HL-60 (cell line): ENCODE measurements around the gene KIF3C.
"Not testable (repeated sequence)": the region's sequence is repeated elsewhere in the genome, so short reads cannot be mapped to it uniquely, and the experiment has no call there.

Source experiments
- DNase-seq, 2 experiments: peaks; one replicate each; pipeline ENCODE4 v3.0.0-alpha.2; 2010 to 2020; ENCODE audit warnings: low read depth in 1 of 2, low spot score in 1 of 2
- H3K27ac ChIP-seq: fragments of 250-450 bp; sonication (Bioruptor Pico); replicated peaks from 2 replicates; pipeline ENCODE4 v1.5.1; 2020; ENCODE audit warnings: mild to moderate bottlenecking, moderate library complexity
- H3K27me3 ChIP-seq: fragments of 250-450 bp; sonication (Bioruptor Pico); 2 replicates; pipeline ENCODE4 v1.5.1; 2021; ENCODE audit warnings: mild to moderate bottlenecking, moderate library complexity; ENCODE audit not compliant: insufficient read depth, poor library complexity, severe bottlenecking
- H3K4me3 ChIP-seq: replicated peaks from 2 replicates; pipeline ENCODE4 v1.5.1; 2011; ENCODE audit warnings: mild to moderate bottlenecking, control low read depth, low read length; ENCODE audit not compliant: insufficient read depth
- CTCF ChIP-seq: IDR thresholded peaks from one replicate; pipeline ENCODE4 v1.5.1; 2011; ENCODE audit warnings: low read length, control low read depth, inconsistent platforms; ENCODE audit not compliant: insufficient read depth
- GABPA ChIP-seq: IDR thresholded peaks from 2 replicates; pipeline ENCODE4 v1.6.1; 2012; ENCODE audit warnings: low read depth
- POLR2AphosphoS5 ChIP-seq: IDR thresholded peaks from 2 replicates; pipeline ENCODE4 v1.6.1; 2012; ENCODE audit warnings: low read depth
- REST ChIP-seq: IDR thresholded peaks from 2 replicates; pipeline ENCODE4 v1.6.1; 2012; ENCODE audit warnings: low read depth; ENCODE audit not compliant: insufficient replicate concordance
- SPI1 ChIP-seq: IDR thresholded peaks from 2 replicates; pipeline ENCODE4 v1.6.1; 2012; ENCODE audit warnings: low read depth, mild to moderate bottlenecking, borderline replicate concordance

KIF3C gene

GRCh38 chr2:25998816-25999383 lies 16.6 kb upstream of the KIF3C start:
- not testable (repeated sequence) for H3K4me3 ChIP-seq, H3K27me3 ChIP-seq, DNase-seq, H3K27ac ChIP-seq

GRCh38 chr2:25996844-25997243 lies 14.5 kb upstream of the KIF3C start:
- no peak overlapping the region for H3K4me3 ChIP-seq
- H3K27me3 ChIP-seq: no peaks in the 10 kb centered on the region
- no peak for TF ChIP-seq POLR2AphosphoS5
- TF ChIP-seq GABPA: no peak
- no peak for TF ChIP-seq REST
- TF ChIP-seq CTCF: no peak
- TF ChIP-seq SPI1: no peak
- H3K27ac ChIP-seq: no peak overlapping the region
- no peak for DNase-seq

- no peak for TF ChIP-seq CTCF
- TF ChIP-seq GABPA: no peak
- no peak for TF ChIP-seq REST
- TF ChIP-seq POLR2AphosphoS5: no peak
- no peak for TF ChIP-seq SPI1
- Histone ChIP-seq H3K27me3 (no peaks in the 10 kb centered on the region), H3K4me3 (no peak overlapping the region), H3K27ac (no peak overlapping the region)
- no peak for DNase-seq
Measured at GRCh38 chr2:25994509-25994908, 12.2 kb upstream of the KIF3C start.

GRCh38 chr2:25993049-25993448 lies 10.8 kb upstream of the KIF3C start:
- Histone ChIP-seq H3K27ac (peak overlapping the region; percentile 67; the same call in 1 of the 2 replicates), H3K27me3 (no peaks in the 10 kb centered on the region), H3K4me3 (no peak overlapping the region)
- no peak for DNase-seq
- TF ChIP-seq POLR2AphosphoS5 (no peak), REST (no peak), GABPA (no peak), CTCF (no peak), SPI1 (no peak)
